GM12891 (cell line): ENCODE data around the gene KMT5C.

Experiments used
- PAX5 ChIP-seq: IDR thresholded peaks from 2 replicates; pipeline ENCODE4 v1.6.1; 2011; ENCODE audit warnings: low read length, moderate library complexity, mild to moderate bottlenecking; ENCODE audit not compliant: insufficient read depth, severe bottlenecking
- POLR2A ChIP-seq: IDR thresholded peaks from 2 replicates; pipeline ENCODE4 v1.6.1; 2011; ENCODE audit warnings: low read depth, low read length, control low read depth
- POLR2AphosphoS5 ChIP-seq: IDR thresholded peaks from 2 replicates; pipeline ENCODE4 v1.6.1; 2011; ENCODE audit warnings: low read depth, low read length, control low read depth
- POU2F2 ChIP-seq: IDR thresholded peaks from 2 replicates; pipeline ENCODE4 v1.6.1; 2011; ENCODE audit warnings: low read depth, mild to moderate bottlenecking, control low read depth, low read length, moderate library complexity
- SPI1 ChIP-seq: IDR thresholded peaks from 2 replicates; pipeline ENCODE4 v1.6.1; 2011; ENCODE audit warnings: low read depth, low read length, control low read depth
- TAF1 ChIP-seq: IDR thresholded peaks from 2 replicates; pipeline ENCODE4 v1.6.1; 2011; ENCODE audit warnings: low read depth, low read length, control low read depth

GRCh38 chr19:55341171-55341588 lies 1.5 kb downstream of the KMT5C start:
- TF ChIP-seq POLR2A (no peak), TAF1 (no peak), SPI1 (no peak), POLR2AphosphoS5 (no peak), PAX5 (no peak), POU2F2 (no peak)
